Measurements from ENCODE around the gene CIAO3. TPM values are rescaled to one million over a fixed set of nuclear protein-coding genes. Genes with fewer than 3 reads are reported as not detected.
A peak's percentile ranks its signal among the peaks of the same experiment; 100 is the strongest.

CIAO3 gene
- total RNA-seq, 1 experiment from 2014 or later: 32.8 TPM

GRCh38 chr16:784431-784830, 43.6 kb upstream of the CIAO3 start:
- Histone ChIP-seq H2AFZ (ENCODE audit: low read depth, low read length, poor library complexity, severe bottlenecking) (no peak overlapping the region), H3K9ac (ENCODE audit: low read length) (no peak overlapping the region), H3K79me2 (ENCODE audit: insufficient read depth, low read length) (peaks cover 33% of the 10 kb centered on the region), H3K4me1 (ENCODE audit: control insufficient read depth in 1 of 2, insufficient read depth in 2 of 2, low read length in 2 of 2) (peaks cover 5 to 32% of the 10 kb centered on the region in 2 experiments; a peak in 3 of 4 replicates), H3K4me2 (ENCODE audit: low read length) (no peak overlapping the region), H3K27me3 (ENCODE audit: insufficient read depth, low read length) (no peaks in the 10 kb centered on the region), H3K9me2 (ENCODE audit: insufficient read depth) (no peaks in the 10 kb centered on the region), H3K4me3 (replicated peaks in 1 of 2; ENCODE audit: low read depth in 1 of 2, low read length in 2 of 2) (no peak overlapping the region), H3K9me3 (ENCODE audit: control insufficient read depth in 1 of 2, insufficient read depth in 1 of 2, low read depth in 1 of 2, low read length in 2 of 2) (no peaks in the 10 kb centered on the region), H3K27ac (ENCODE audit: low read depth, low read length) (peak overlapping the region; percentile 60; the same call in 1 of the 2 replicates), H4K20me1 (ENCODE audit: insufficient read depth) (no peaks in the 10 kb centered on the region), H3K36me3 (ENCODE audit: control insufficient read depth in 1 of 2, insufficient read depth in 2 of 2, low read length in 2 of 2) (peaks cover 5 to 16% of the 10 kb centered on the region in 2 experiments; a peak in 3 of 4 replicates)
- ATAC-seq (no peak), DNase-seq (ENCODE audit: low read depth, low spot score) (no peak)
- POLR2A ChIA-PET: no interaction called here
- no peak for TF ChIP-seq MAX (IDR thresholded peaks at IDR 0.05)
- TF ChIP-seq CEBPB (IDR thresholded peaks at IDR 0.05; ENCODE audit: low read depth): no peak
- RAD21 ChIA-PET (ENCODE audit: low non-redundant PET in 1 of 2, low total read pairs in 2 of 2, uncharacterized antibody in 2 of 2, unreplicated experiment in 2 of 2): no interaction called here
- intact Hi-C loops (cut with micrococcal nuclease): loop anchor here (2.0 kb wide), 1 partner anchor 40 kb away; no protein-coding TSS in a partner anchor
- no TSS peak for BruUV-seq (replicated peaks)
- CTCF ChIA-PET: interaction anchor here (0.7 to 2.2 kb wide), 5 partner anchors 11 to 72 kb away, joined by 3 to 19 read pairs (median 5); partner anchors contain the start of genes CIAO3 and MSLN

DNA sequence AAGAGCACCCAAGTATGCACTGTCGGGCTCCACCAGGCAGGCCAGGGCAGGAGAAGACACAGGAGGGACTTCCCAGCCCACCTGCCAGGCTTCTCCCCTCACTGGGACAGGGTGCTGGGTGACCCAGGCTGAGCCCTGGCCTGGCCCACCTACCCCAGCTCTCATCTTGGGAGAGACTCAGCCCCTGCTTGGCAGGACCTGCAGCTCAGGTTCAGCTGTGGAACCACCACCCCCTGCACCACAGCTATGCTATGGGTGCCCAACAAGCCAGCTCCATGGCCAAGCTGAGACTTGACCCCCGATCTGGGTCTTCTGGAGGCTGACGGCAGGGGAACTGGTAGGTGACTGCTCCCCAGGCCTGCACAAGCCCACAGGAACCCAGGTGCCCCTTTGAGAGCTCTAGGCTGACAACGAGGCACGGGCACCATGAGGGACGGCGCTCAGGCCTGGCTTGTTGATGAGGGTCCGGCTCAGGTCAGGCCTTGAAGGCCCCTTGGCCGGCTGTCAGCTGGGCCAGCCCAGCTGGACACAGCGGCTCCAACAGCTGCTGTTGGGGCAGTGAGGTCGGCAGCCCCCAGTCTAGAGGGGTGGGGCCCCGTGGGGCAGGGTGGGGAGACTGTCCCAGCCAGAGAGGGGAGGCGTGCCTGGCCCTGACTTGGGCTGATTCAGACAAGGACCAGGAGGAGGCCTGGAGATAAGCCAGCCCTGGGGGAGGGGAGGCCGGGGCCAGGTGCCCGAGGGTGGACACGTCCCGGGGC, 42.8 kb upstream of the CIAO3 start:
- BruUV-seq (replicated peaks): no TSS peak
- H3K4me2 ChIP-seq (ENCODE audit: low read length): no peak overlapping the region
- H3K27ac ChIP-seq (ENCODE audit: low read depth, low read length): no peak overlapping the region
- H3K9ac ChIP-seq (ENCODE audit: low read length): no peak overlapping the region
- no peak for ATAC-seq
- ChIA-PET CTCF (interaction anchor here (0.7 to 2.2 kb wide), 2 partner anchors 10 to 71 kb away, joined by 3 to 19 read pairs; no protein-coding TSS in a partner anchor), RAD21 (ENCODE audit: low non-redundant PET in 1 of 2, low total read pairs in 2 of 2, uncharacterized antibody in 2 of 2, unreplicated experiment in 2 of 2) (no interaction called here), POLR2A (interaction anchor here (0.7 kb wide), 1 partner anchor 11 kb away, joined by 3 read pairs; no protein-coding TSS in a partner anchor)
- peaks cover 5 to 15% of the 10 kb centered on the region in 2 experiments; a peak in 3 of 4 replicates for H3K36me3 ChIP-seq (ENCODE audit: control insufficient read depth in 1 of 2, insufficient read depth in 2 of 2, low read length in 2 of 2)
- no peaks in the 10 kb centered on the region for H4K20me1 ChIP-seq (ENCODE audit: insufficient read depth)
- H3K9me3 ChIP-seq (ENCODE audit: control insufficient read depth in 1 of 2, insufficient read depth in 1 of 2, low read depth in 1 of 2, low read length in 2 of 2): no peaks in the 10 kb centered on the region
- H3K9me2 ChIP-seq (ENCODE audit: insufficient read depth): no peaks in the 10 kb centered on the region
- H3K4me1 ChIP-seq (ENCODE audit: control insufficient read depth in 1 of 2, insufficient read depth in 2 of 2, low read length in 2 of 2): peaks cover 2 to 31% of the 10 kb centered on the region in 2 experiments; a peak in 2 of 4 replicates
- H3K79me2 ChIP-seq (ENCODE audit: insufficient read depth, low read length): peaks cover 24% of the 10 kb centered on the region
- no peak overlapping the region for H3K4me3 ChIP-seq (replicated peaks in 1 of 2; ENCODE audit: low read depth in 1 of 2, low read length in 2 of 2)
- TF ChIP-seq POLR2A (IDR thresholded peaks at IDR 0.05; ENCODE audit: borderline replicate concordance, extremely low read depth, insufficient read depth, insufficient read length) (peak; percentile 34), MAX (IDR thresholded peaks at IDR 0.05) (no peak), TCF7L2 (IDR thresholded peaks at IDR 0.05; ENCODE audit: borderline replicate concordance, extremely low read depth, insufficient read depth, insufficient read length) (no peak)
- intact Hi-C loops (cut with micrococcal nuclease): loop anchor here (2.0 kb wide), 1 partner anchor 39 kb away; no protein-coding TSS in a partner anchor
- DNase-seq (ENCODE audit: low read depth, low spot score): no peak
- H2AFZ ChIP-seq (ENCODE audit: low read depth, low read length, poor library complexity, severe bottlenecking): no peak overlapping the region
- H3K27me3 ChIP-seq (ENCODE audit: insufficient read depth, low read length): no peaks in the 10 kb centered on the region
